GM20431 (cell line): ENCODE measurements around the gene SLC39A11.

Experiments
- in situ Hi-C: fragments of 300-500 bp; cut with MseI, MboI; formaldehyde crosslinking; loops from one replicate; pipeline ENCODE4 v1.15.0; 2020; ENCODE audit warnings: low sequenced_read_pairs; ENCODE audit not compliant: unreplicated experiment

SLC39A11 gene

DNA sequence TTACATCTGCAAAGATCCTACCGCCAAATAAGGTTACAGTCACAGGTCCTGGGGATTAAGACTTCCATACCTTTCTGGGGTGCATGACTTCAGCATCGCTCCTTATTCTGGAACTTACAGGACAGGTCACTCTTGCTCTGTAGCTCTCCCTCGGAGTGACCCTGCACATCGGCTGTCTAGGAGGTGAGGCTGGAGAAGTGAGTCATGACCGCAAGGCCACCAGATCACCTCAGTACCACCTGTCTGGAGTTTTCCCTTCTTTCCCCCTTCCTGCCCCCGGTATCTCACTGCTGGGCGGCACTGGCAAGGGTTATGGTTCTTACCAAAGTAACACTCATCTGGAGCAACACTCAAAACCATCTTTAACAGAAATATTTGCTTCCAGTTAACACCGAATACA lies 374.8 kb downstream of the SLC39A11 start:
- in situ Hi-C loops = loop anchor here (25.0 kb wide), 1 partner anchor 645 kb away; no protein-coding TSS in a partner anchor

DNA sequence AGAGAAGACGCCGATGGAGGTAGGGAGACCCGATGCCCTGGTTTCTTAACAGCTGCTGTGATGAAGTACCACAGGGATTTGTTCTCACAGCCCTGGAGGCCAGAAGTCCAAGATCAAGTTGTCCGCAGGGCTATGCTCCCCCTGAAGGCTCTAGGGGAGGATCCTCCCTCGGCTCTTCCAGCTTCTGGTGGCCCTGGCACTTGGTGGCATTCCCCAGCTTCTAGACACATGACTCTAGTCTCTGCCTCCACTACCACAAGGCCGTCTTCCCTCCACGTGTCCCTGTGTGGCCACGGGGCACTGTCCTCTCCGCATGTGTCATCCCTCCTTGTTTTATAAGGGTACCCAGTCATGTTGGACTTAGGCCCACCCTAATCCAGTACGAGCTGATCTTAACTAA lies 375.2 kb downstream of the SLC39A11 start:
- in situ Hi-C loops = loop anchor here (25.0 kb wide), 1 partner anchor 645 kb away; no protein-coding TSS in a partner anchor

DNA sequence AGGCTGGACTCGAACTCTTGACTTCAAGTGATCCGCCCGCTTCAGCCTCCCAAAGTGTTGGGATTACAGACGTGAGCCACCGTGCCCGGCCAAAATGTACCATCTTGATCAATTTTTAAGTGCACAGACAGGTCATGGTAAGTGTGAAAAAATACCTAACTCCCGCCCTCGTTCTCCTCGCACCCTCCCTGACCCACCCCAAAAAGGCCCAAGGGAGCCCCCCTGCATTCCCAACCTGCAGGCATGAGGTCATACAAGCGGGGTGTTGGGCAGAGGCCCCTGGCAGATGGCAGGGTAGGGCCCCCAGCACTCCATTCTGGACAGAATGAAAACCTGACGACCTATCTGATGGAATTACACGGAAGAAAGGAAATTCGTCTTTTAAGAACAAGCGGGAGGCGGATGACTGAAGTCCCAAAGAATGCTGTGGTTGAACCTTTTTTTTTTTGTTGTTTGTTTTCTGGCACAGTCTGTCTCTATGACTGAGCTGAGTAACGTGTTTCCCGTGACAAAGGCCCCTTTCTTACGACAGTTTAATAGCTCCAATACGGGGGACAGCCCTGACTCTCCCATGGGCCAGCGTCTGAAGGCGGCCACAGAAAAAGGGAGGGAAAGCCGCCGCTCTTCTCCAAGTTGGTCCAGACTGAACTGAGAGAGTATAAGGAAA lies 376.4 kb downstream of the SLC39A11 start:
- in situ Hi-C loops = loop anchor here (25.0 kb wide), 1 partner anchor 646 kb away; no protein-coding TSS in a partner anchor

DNA sequence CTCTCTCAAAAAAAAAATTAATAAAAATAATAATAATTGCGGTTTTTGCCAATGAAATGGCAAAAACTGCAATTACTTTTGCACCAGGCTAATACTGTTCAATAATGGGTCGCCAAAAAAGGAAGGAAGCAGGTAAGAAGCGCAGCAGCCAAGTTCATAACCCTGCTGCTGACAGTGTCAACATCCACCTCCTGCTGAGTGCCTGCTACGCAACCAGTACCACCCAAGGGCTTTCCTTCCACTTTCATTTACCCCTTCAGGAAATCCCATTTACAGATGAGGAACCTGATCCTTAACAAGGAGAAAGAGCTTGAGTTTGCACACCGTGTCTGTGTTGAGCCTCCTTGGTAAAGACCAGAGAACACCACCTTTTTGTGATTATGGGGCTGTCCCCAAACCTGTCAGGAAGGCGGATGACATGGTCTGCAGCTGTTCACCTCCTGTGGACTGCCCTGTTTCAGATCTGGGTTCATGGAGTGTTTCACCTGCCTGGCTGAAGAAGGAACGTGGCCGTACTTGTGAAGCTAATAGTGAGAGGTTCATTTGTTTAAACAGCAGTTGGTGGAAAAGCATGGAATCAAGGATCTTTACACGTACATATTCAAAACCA lies 378.0 kb downstream of the SLC39A11 start:
- in situ Hi-C loops = loop anchor here (25.0 kb wide), 1 partner anchor 648 kb away; no protein-coding TSS in a partner anchor

DNA sequence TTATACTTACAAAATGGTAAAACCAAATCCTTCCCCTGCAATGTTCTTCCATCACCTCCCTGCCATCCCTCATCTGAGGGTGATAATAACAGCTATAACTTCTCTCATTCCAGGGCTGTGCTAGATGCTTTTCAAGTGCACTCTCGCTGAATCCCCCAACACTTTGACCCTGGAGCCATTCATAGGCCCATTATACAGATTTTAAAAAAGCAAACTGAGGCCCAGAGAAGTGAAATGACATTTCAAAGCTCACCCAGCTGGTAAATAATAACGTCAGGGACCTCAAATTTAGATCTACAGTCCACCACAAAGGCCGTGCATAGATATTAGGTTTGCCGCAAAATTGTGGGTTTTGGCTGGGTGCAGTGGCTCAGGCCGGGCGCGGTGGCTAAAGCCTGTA lies 378.8 kb downstream of the SLC39A11 start:
- in situ Hi-C loops = loop anchor here (25.0 kb wide), 1 partner anchor 649 kb away; no protein-coding TSS in a partner anchor

DNA sequence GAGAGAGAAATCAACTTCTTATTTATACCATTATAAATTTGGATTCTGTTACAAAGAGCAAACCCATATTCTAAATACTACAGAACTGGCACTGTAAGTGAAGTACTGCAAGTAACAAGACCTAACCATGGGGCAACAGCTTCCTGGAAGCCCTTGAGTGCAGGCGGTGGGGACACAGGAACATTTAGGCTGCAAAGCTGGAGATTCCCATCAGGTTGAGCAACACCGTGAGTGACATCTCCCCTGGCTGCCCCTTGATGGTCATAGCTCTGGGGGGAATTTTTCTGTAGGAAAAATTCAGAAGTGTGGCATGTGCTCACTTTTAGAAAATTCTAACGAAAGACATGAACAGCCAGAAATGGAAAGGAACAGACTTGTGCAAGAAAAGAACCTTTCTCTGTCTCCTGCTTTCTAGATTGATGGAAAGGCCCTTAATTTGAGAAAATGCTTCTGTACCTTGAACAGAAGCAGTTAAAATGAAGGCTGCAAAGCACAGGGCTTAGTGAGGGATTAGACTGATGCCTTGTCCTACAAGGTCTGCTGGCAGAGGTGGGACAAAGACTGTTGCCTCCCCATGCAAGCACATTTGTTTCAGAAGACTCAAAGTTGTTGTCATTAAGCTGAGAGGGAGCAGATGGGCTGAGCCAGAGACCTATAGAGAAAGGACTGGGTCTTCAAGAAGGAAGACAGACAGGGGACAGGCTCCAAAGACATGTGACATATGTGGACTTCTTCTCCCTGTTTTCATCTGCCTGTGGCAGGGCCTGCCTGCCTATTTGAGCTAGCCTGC lies 380.8 kb downstream of the SLC39A11 start:
- in situ Hi-C loops = loop anchor here (25.0 kb wide), 1 partner anchor 651 kb away; no protein-coding TSS in a partner anchor

DNA sequence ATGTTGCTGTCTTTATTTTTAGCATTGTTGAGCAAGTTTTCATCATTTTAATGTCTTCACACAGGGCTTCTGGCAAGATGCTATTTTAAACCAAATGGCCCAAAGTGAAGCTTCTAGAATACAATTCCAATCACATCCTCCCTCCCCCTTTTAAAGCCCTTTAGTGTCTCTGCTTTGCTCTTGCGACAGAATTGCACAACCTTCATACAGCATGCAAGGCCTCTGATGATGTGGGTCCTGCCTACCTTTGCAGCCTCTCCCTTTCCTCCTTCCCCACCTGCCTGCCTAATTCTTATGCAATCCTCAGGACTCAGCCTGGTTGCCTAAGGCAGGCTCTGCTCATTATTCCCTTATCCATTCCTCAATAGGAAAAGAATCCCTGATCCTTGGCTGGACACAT lies 381.7 kb downstream of the SLC39A11 start:
- in situ Hi-C loops = loop anchor here (25.0 kb wide), 1 partner anchor 651 kb away; no protein-coding TSS in a partner anchor

DNA sequence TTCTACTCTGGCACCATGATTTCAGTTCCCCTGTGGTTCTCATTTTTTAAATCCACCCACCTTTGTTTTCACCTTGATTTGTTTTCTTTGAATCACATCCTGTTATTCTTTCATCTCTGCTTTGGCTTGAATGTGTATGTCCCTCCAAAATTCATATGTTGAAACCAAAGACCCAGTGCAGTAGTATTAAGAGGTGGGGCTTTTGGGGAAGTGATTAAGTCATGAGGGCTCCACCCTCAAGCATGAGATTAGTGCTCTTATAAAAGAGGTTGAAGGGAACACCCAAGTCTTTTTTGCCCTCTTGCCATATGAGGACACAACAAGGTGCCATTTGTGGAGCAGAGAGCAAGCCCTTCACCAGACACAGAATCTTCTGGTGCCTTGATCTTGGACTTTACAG lies 382.3 kb downstream of the SLC39A11 start:
- in situ Hi-C loops = loop anchor here (25.0 kb wide), 1 partner anchor 652 kb away; no protein-coding TSS in a partner anchor

DNA sequence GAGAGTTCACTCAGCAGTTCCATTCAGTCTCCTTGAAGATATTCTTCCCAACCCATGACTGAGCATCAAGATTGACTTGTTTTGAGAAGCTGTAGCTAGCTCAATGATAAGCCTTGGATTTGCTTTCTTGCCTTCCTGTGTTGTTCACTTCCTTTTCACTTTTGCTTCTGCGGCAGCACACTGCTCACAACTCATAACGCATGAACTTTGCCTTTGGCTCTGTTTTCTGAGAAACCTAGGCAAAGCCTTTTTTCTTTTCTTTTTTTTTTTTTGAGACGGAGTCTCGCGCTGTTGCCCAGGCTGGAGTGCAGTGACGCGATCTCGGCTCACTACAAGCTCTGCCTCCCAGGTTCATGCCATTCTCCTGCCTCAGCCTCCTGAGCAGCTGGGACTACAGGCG lies 383.8 kb downstream of the SLC39A11 start:
- in situ Hi-C loops = loop anchor here (25.0 kb wide), 1 partner anchor 654 kb away; no protein-coding TSS in a partner anchor

DNA sequence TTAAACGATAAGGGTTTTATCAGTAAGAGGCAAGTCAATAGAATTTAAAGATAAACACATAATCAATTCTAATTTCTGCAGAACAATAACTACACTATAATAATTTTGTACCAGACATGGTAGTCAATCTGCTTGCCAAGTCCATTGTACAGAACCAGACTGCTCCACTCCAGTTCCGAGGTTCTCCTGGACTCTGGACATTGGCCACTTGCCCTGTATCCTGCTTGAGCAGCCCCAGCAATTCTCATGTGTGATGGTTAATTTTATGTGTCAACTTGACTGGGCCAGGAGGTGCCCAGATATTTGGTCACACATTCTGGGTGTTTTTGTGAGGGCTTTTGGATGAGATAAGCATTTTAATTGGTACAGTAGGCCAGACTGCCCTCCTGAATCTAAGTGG lies 384.6 kb downstream of the SLC39A11 start:
- in situ Hi-C loops = loop anchor here (25.0 kb wide), 1 partner anchor 654 kb away; no protein-coding TSS in a partner anchor

DNA sequence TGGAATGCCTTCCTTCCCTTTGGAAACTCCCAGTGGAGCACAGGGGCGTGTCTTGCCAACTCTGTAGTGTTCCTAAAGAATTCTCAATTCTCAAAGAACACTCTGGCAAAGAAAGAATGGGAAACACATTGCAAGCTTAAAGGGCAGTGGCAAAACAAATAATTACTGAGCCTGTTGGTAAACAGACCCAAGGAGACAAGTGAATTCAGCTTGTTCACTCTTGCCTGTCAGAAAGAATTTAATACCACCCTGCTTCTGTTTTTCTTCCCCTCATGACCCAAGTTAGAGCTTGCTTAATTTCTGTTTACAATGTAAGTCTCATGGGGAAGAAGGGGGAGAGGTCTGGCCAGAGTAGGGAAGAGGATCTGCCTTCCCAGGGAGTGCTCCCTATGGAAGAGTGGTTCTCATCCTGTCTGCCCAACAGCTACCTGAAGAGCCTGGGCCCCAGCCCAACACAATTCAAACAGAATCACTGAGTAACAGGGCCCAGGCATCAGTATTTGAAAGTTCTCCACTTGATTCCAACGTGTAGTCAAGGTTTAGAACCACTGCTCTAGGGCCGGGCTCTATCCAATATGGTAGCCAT lies 386.0 kb downstream of the SLC39A11 start:
- in situ Hi-C loops = loop anchor here (25.0 kb wide), 1 partner anchor 656 kb away; no protein-coding TSS in a partner anchor

DNA sequence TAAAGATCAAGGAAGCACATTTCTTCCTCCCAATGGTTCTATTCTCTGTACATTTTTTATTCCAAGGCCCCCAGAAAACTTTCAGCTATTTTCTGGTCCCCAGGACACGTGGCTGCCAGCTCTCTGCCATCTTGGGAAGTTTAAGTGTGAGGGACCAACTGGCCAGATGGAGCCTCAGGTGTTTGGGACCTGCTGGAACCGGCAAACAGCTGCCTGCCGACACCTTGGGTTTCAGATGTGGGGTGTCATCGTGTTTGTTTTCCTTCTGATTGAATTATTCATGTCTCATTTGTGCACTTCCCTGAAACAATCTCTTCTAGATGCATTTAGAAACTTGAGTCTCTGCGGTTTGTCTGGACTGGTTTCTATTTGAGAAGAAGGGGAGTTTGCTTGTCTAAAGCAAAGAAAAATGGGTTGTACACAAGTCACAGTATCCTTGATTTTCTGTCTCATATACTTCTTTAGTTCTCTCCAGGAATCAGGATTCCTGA lies 386.5 kb downstream of the SLC39A11 start:
- in situ Hi-C loops = loop anchor here (25.0 kb wide), 1 partner anchor 656 kb away; no protein-coding TSS in a partner anchor

DNA sequence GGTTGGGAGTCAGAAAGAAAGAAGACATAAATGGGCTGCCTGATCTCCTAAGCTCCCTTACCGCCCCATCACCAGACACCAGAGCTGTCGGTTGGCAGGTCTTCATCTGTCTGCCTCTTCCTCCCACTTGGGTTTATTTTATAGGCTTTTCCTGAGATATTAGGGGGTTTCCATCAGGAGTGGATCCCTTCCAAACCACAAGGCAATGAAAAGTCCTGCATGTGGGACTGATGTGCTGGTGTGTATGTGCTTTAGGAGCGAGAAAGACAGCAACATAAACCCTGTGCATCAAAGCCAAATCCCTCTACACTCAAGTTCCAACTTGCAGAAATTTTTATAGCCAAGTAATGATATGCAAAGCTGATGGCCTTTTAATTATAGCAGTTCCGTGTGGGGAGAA lies 389.5 kb downstream of the SLC39A11 start:
- in situ Hi-C loops = loop anchor here (25.0 kb wide), 1 partner anchor 659 kb away; no protein-coding TSS in a partner anchor

DNA sequence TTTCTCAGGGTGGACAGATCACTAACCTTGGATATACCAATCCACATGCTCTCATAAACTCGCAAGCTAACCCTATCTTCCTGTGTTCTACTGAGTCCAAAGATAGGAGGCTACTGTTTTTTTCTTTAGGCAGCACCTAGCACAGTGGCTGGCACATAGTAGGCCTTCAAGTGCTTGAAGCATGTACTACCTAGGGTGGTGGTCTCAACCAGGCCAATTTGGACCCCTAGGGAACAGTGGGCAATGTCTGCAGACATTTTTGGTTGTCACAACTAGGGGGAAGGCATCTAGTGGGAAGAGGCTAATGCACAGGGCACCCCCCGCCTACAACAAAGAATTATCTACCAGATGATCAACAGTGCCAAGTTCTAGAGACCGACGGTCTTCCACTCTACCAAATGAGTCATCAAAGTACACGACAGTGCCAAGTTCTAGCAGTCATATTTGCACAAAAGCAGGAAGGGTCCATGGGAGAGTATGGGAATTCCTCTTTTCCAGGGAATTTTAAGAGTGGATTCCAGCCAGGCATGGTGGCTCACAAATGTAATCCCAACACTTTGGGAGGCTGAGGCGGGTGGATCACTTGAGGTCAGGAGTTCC lies 390.3 kb downstream of the SLC39A11 start:
- in situ Hi-C loops = loop anchor here (25.0 kb wide), 1 partner anchor 660 kb away; no protein-coding TSS in a partner anchor

DNA sequence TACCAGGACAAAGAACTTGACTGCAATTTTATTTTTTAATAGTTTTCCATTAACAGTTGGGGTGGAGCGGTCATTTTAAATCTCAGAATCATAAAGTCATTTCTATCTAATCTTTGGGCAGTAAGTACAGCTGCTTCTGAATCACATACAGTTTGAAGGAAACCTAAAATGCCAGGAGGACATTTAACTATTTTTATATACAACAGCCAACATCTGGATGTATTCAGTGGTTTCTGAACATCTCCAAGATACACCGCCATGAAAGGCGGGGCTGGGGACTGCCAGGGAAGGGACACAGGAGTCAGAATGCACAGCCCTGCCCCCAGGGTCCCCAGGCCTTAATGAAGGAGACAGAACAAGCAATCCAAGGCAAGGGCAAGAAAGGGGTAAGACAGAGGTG lies 392.3 kb downstream of the SLC39A11 start:
- in situ Hi-C loops = loop anchor here (25.0 kb wide), 1 partner anchor 662 kb away; no protein-coding TSS in a partner anchor

DNA sequence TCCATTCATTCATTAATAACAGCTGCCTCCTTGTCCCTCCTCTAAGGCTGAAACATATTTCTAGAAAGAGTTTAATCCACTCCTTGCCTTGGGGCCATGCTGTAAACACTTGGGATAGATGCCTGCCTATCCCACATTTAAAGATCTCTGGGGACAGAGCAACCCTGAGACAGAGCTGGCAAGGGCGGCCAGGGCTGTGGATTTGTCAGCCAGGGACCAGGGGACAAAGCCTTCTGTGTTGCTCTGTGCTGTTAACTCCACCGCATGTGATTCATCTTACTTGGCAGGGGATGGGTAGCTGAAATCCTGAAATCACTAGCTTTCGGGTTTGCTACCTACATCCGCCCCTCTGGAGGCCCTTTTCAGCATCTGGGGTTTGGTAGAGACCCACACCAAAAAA lies 392.9 kb downstream of the SLC39A11 start:
- in situ Hi-C loops = no loop called here

DNA sequence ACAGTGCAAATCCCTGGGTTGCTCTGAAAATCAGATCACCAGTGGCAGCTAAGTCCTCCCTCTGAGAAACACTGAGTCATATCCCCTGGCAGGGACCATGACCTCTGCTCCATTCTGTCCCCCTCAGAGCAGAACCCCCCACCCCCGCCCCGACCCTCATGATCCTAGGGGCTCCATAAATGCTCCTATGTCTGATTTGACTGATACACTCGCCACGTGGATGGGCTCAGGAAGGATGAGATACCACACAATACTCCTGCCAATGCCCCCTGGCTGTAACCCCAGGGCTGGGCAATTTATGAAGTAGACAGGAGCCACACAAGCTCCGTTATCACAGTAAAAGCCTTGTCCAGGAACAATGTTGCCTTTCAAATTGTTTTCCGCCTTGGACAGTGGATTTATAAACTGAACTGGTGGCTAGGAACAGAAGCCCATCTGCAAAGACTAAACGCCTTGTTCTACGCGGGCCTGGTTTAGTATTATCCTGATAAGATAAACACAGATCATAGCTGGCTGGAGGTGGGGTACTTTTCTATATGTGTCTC lies 394.8 kb downstream of the SLC39A11 start:
- in situ Hi-C loops = no loop called here

DNA sequence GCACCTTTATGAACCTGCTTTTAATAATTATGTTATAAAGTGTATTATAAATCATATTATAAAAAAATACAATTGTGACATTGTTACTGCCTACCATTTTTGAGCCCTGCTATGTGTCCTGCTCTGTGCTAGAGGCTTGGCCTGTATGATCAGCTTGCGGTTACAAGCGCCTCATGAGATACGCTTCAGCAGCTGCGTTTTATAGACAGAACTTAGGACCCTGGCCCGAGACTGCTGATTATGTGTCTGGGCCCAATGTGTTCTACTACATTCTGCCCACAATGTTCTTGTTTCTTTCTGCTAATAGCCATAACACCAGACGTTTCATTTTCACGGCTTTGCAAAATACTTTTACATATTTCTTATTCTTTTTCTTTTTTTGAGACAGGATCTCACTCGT lies 395.8 kb downstream of the SLC39A11 start:
- in situ Hi-C loops = no loop called here

DNA sequence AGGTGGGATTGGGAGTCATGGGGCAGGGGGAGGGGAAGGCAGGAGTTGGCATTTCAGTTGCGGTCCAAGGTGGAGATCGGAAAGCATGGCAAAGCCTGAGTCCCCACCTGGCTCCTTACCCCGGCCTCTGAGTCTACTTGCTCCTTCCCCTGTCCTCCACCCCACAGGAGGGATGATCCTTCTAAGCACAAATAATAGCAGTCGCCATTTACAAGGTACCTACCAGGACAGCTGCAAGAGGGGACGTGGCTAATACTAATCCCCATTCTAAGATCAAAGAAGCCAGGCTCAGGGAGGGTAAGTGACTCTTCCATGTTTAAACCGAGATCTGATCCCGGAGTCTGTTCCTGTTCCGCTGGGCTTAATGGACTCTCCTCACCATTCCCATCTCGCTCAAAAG lies 396.3 kb downstream of the SLC39A11 start:
- in situ Hi-C loops = no loop called here
